Activated CD8-positive, alpha-beta memory T cell treated with anti-CD3 and anti-CD28 coated beads, Interleukin-2, amount 50 U/mL, for 24 hours (primary cell): ENCODE results near the gene SLC2A4.
A peak's percentile ranks its signal among the peaks of the same experiment; 100 is the strongest.
"Not testable (repeated sequence)": the region's sequence is repeated elsewhere in the genome, so short reads cannot be mapped to it uniquely, and the experiment has no call there.

Source experiments
- DNase-seq: peaks from one replicate; pipeline ENCODE4 v3.0.0-alpha.2; 2020; ENCODE audit errors: extremely low read depth

Gene SLC2A4

GRCh38 chr17:7324438-7324779 is 42.9 kb downstream of the SLC2A4 start:
- DNase-seq, result no peak

GRCh38 chr17:7325031-7325528 is 43.6 kb downstream of the SLC2A4 start:
- DNase-seq, result no peak

DNA sequence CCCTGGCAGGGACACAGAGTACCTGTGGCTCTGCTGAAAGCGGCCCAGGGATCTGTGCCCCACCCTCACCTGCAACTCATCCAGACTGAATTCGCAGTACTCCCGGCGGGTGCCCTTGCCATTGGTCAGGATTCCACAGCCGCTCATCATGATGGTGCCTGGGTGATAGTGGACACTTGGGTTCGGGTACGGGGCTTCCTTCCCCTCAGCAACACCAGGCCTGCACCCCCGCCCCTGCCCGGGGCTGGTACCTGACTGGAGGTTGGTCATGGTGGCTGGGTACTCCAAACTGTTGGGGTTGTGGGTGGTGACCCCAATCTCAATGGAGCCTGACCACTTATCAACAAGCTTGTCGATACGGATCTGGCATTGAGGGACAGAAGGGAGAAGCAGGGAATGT is 44.7 kb downstream of the SLC2A4 start:
- no peak for DNase-seq

GRCh38 chr17:7327056-7327455 is 45.5 kb downstream of the SLC2A4 start:
- no peak for DNase-seq

- DNase-seq, result no peak
Observed at GRCh38 chr17:7327501-7327900, 46.0 kb downstream of the SLC2A4 start.

DNA sequence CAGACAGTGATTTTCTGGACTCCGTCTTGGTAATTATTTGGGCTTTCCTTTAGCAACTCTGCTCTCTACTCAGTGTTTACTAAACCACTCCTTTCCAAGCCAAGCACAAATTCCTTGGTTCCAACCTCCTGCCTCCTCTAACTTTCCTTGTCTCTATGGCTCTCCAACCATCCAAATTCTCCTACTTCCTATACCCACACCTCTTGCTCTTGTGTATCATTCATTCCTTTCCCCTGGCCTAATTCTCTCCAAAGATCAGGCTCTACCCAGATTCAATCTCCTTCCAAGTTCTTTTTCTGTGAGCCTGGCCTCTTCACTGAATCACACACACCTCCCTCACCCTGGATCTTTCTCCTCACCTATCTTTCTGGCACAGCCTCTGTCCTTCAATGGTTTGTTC is 46.5 kb downstream of the SLC2A4 start:
- no peak for DNase-seq

DNA sequence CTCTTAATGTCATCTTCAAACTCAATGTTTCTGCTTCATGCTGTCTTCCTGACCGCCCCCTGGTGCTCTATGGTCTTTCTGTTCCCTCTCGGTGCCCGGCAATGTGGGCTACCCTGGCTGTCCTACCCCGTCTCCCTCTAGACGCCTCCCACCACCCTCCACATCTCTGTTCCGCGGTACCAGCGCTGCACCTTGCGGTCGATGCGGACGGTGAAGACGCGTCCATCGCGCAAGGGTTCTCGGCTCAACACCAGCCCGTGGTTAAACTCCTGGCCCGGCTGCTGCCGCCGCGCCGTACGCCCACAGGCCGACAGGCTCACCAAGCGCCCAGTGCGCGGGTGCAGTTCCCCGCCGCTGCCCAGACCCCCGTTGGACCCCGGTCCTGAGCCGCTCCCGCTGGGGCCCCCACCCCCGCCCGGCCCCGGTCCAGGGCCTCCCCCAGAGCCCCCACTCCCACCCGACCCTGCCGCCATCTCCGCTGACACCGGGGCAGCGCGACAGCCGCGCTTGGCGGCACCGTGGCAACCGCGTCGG is 47.4 kb downstream of the SLC2A4 start, which contains the start of gene NEURL4:
TSS of gene NEURL4 (minus strand) at position 496 of the 534 bp plus-strand sequence. CDS start at position 473, 23 bp downstream.
- DNase-seq, result no peak

DNA sequence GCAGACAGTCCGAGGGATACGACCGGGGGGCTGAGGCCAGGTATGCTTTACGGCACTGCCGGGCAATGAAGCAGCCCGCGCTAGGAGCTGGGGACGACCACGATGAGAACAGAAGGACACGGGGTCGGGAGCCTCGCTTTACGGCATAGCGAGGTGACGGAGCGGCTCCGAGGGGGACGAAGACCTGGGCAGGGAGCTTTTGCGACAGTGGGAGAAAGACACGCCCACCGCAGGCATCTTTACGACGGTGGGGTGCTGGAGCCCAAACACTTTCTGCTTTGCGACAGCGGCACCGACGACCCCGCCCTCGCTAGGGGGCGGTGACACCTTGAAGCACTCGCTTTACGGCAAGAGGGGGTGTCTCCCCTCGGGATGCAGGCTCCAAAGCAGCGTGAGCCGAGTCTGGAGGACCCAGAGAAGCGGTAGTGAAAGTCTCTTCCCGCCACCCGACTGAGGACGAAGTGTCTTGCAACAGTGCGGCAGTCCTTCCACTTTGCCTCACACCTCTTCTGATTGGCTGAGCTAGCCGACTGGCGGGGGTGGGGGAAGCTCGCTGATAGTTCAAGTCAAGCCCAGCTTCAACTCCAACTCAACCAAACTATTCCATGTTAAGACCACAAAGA is 48.0 kb downstream of the SLC2A4 start:
- peak; percentile 90 for DNase-seq

GRCh38 chr17:7329997-7330637 is 48.6 kb downstream of the SLC2A4 start:
- DNase-seq, result peak; percentile 59

DNA sequence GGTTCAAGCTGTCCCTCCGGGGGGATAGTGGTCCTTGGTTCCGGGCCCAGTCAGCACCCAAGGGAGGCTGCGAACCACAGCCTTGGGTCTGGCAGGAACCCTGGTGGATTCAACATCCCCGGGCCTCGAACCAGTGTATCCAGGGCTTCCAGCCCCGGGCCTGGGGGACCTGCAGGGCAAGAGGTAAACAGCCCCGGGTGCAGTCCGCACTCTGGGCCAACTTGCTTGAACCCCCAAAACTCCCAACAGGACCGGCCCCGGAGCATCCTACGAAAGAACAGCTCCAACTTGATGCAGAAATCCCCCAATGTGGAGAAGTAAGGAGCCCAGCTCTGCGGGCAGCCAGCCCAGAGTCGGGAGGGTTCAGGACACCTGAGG is 49.1 kb downstream of the SLC2A4 start:
- no peak for DNase-seq

DNA sequence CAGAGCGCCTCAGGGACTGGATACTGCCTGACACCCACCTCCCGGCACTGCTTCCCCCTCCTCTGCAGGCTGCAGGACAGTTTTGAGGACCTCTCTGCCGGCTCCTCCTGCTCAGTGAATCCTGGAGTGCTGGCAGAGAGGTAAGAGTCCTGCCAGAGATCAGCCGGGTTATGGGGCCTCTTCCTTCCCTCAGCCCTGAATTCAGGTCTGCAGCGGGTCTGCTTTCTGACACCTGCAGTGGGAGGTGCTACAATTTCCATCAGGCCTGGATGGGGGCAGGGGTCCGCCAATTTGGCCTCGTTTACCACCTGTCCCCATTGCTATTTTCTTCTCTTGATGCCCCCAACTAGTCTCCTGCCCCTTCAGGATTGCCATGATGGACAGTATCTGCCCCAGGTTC is 50.6 kb downstream of the SLC2A4 start:
- no peak for DNase-seq

DNA sequence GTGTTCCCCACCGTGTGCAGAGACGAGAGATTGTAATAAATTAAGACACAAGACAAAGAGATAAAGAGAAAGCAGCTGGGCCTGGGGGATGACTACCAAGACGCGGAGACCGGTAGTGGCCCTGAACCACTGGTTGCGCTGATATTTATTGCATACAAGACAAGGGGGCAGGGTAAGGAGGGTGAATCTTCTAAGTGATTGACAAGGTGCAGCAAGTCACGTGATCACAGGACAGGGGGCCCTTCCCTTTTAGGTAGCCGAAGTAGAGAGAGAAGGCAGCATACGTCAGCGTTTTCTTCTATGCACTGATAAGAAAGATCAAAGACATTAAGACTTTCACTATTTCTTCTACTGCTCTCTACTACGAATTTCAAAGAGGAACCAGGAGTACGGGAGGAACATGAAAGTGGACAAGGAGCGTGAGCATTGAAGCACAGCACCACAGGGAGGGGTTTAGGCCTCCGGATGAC is 51.1 kb downstream of the SLC2A4 start:
- DNase-seq, result not testable (repeated sequence)

GRCh38 chr17:7334938-7335538 is 53.5 kb downstream of the SLC2A4 start:
- no peak for DNase-seq

DNA sequence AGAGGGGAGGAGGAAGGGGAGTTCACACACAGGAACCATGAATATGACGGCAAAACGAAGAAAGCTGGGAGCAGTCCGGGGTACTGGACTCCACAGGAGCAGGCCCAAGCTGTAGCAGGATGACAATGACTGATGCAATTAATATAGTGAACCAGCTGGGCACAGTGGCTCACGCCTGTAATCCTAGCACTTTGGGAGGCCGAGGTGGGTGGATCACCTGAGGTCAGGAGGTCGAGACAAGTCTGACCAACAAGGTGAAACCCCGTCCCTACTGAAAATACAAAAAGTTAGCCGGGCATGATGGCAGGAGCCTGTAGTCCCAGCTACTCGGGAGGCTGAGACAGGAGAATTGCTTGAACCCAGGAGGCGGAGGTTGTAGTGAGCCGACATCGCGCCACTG is 54.2 kb downstream of the SLC2A4 start:
- not testable (repeated sequence) for DNase-seq

- DNase-seq, result peak; percentile 75
Observed at GRCh38 chr17:7336240-7337175, 55.0 kb downstream of the SLC2A4 start, which contains the start of gene ACAP1. Gene ACAP1 (plus strand): TSS chr17:7336529. CDS start chr17:7336735, 206 bp downstream.

DNA sequence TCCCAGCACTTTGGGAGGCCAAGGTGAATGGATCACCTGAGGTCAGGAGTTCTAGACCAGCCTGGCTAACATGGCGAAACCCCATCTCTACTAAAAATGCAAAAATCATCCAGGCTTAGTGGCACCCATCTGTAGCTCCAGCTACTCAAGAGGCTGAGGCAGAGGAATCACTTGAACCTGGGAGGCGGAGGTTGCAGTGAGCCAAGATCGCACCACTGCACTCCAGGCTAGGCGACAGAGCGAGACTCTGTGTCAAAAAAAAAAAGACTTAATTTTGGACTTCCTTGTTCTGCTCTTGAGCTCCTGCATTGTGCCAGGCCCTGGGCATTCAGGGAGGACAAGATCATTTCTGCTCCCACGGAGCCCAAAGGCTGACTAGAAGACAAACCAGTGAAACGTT is 56.1 kb downstream of the SLC2A4 start:
- DNase-seq, result not testable (repeated sequence)
